ENCODE results near the gene TSPAN1.

DNA sequence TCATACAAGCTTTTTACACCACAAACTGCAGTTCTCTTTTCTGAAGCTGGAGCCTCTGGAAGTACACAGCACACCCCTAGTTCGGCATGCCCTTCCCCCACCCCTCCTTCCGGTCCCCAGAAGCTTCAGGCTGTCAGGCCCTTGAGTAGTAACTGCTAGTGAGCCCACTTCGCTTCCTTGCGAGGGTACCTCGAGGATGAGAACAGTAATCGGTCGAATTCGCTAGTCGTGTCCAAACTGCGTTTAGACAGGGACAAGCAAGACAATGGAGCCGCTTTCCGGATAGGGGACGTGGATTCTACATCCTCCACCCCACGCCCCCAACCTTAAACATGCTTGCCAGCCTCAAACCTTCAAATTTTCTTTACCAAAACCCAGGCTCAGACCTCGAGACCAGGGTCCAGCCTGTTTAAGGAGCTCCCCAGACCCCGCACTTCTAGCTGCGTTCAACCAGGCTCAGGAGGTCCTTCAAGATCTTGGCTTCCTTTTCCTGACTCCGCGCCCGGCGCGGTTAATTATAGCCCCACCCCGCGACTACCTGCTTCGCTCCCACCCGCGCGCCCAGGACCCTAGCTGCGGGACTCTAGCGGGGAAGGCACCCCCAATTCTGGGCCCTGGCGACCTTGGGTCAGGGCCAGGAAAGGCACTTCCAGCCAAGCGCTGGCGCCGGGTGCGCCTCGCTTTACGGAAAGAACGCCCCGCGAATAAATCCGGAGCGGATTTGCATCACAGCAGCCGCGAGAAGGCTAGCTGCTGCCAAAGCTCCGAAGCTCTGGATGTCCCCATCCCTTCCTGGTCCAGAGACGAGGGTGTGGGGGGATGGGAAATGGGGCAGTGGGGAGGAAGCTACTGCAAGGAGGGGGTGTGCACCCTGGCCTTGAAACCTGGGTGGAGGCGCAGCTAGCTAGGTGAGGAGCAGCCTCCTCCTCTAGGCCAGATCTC lies 8.1 kb upstream of the TSPAN1 start:
- TF ChIP-seq GATA2 (IDR thresholded peaks at IDR 0.05; ENCODE audit: low read depth, low read length) (no peak), GATA3 (IDR thresholded peaks at IDR 0.05; ENCODE audit: low read depth, low read length) (no peak)

All from SH-SY5Y (cell line).